ENCODE measurements around the gene WDR86. TPM values are rescaled to one million over a fixed set of nuclear protein-coding genes. Genes with fewer than 3 reads are reported as not detected.

The WDR86 gene
- total RNA-seq, 2 donors from 2014 or later, result 0.33 to 1.6 TPM

DNA sequence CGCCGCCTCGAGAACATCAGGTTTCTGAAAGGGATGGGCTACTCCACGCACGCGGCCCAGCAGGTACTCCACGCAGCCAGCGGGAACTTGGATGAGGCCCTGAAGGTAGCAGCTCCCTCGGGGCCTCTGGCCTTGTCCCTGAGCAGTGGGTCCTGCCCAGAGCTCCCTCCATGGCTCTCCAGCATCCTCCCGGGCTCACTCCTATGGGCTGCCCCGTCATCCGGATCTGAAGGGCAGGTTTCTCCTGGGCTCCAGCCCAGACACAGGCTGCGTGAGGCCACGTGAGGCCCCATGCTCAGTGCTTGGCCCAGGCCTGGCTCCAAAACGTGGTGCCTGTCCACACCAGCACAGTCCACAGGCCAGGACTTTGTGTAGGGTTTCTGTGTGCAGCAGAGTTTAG, 35.7 kb downstream of the WDR86 start:
- H3K9me3 ChIP-seq, result no peaks in the 10 kb centered on the region
- H3K4me1 ChIP-seq, result no peaks in the 10 kb centered on the region
- no peak overlapping the region for H3K4me3 ChIP-seq
- no peak for TF ChIP-seq CTCF (IDR thresholded peaks at IDR 0.05)
- H3K27ac ChIP-seq, result no peak overlapping the region
- H3K36me3 ChIP-seq, result peaks cover 68% of the 10 kb centered on the region
- no peaks in the 10 kb centered on the region for H3K27me3 ChIP-seq
- DNase-seq (ENCODE audit: low spot score), result no peak

GRCh38 chr7:151373599-151373998, 36.2 kb downstream of the WDR86 start:
- H3K27me3 ChIP-seq, result no peaks in the 10 kb centered on the region
- no peak for TF ChIP-seq CTCF (IDR thresholded peaks at IDR 0.05)
- no peak overlapping the region for H3K4me3 ChIP-seq
- DNase-seq (ENCODE audit: low spot score), result no peak
- no peaks in the 10 kb centered on the region for H3K9me3 ChIP-seq
- H3K27ac ChIP-seq, result no peak overlapping the region
- peaks cover 72% of the 10 kb centered on the region for H3K36me3 ChIP-seq
- H3K4me1 ChIP-seq, result no peaks in the 10 kb centered on the region

- H3K27me3 ChIP-seq, result no peaks in the 10 kb centered on the region
- H3K4me3 ChIP-seq, result no peak overlapping the region
- no peak overlapping the region for H3K27ac ChIP-seq
- peaks cover 0 to 4% of the 10 kb centered on the region in 2 donors for H3K4me1 ChIP-seq
- no peaks in the 10 kb centered on the region for H3K9me3 ChIP-seq
- peaks cover 66% of the 10 kb centered on the region for H3K36me3 ChIP-seq
- no peak for TF ChIP-seq CTCF (IDR thresholded peaks at IDR 0.05)
- DNase-seq (ENCODE audit: low spot score), result no peak
Observed at GRCh38 chr7:151372612-151373265, 37.1 kb downstream of the WDR86 start.

GRCh38 chr7:151371266-151371665, 38.6 kb downstream of the WDR86 start:
- peaks cover 0 to 4% of the 10 kb centered on the region in 2 donors for H3K4me1 ChIP-seq
- no peak for DNase-seq (ENCODE audit: low spot score)
- no peak for TF ChIP-seq CTCF (IDR thresholded peaks at IDR 0.05)
- H3K27me3 ChIP-seq, result no peaks in the 10 kb centered on the region
- no peak overlapping the region for H3K27ac ChIP-seq
- peaks cover 51% of the 10 kb centered on the region for H3K36me3 ChIP-seq
- no peaks in the 10 kb centered on the region for H3K9me3 ChIP-seq
- no peak overlapping the region for H3K4me3 ChIP-seq

GRCh38 chr7:151368136-151368571, 41.7 kb downstream of the WDR86 start:
- peaks cover 32% of the 10 kb centered on the region for H3K36me3 ChIP-seq
- H3K27ac ChIP-seq, result no peak overlapping the region

More at GRCh38 chr7:151368136-151368571, 41.7 kb downstream of the WDR86 start:
- Histone ChIP-seq H3K9me3 (no peaks in the 10 kb centered on the region), H3K4me3 (no peak overlapping the region), H3K27me3 (no peaks in the 10 kb centered on the region), H3K4me1 (peaks cover 0 to 4% of the 10 kb centered on the region in 2 donors)
- peak; percentile 78 for DNase-seq (ENCODE audit: low spot score)
- peak; percentile 87 to 96 for TF ChIP-seq CTCF (IDR thresholded peaks at IDR 0.05)
